Activated CD4-positive, alpha-beta T cell treated with anti-CD3 and anti-CD28 coated beads, Interleukin-2, amount 50 U/mL, for 48 hours (primary cell): ENCODE results near the gene USO1.
A peak's percentile ranks its signal among the peaks of the same experiment; 100 is the strongest.

Source experiments
- DNase-seq, 2 experiments: peaks; one replicate each; pipeline ENCODE4 v3.0.0-alpha.2; 2020

The USO1 gene

DNA sequence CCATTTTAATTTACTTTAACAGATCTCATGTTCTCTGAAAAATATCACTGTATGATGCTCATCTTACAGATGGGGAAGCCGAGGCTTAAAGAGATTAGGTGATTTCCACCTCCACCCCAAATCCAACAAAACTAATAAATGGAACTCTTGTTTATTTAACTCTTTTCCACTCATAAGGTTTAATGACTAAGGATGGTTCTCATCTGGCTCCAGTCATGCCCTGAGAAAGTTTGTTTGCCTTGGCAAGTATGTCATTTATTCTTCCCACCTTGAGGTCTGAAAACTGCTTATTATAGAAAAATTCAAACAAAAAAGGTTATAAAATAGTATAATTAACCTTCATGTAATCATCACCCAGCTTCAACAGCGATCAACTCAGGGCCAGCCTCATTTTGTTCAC, 121.6 kb downstream of the USO1 start:
- no peak for DNase-seq

GRCh38 chr4:75848171-75848760, 123.9 kb downstream of the USO1 start:
- DNase-seq: peak; percentile 4 to 22

- no peak for DNase-seq
These were observed 124.5 kb downstream of the USO1 start for GRCh38 chr4:75848891-75849290.

- no peak for DNase-seq
These were observed 125.1 kb downstream of the USO1 start for GRCh38 chr4:75849461-75849860.

DNA sequence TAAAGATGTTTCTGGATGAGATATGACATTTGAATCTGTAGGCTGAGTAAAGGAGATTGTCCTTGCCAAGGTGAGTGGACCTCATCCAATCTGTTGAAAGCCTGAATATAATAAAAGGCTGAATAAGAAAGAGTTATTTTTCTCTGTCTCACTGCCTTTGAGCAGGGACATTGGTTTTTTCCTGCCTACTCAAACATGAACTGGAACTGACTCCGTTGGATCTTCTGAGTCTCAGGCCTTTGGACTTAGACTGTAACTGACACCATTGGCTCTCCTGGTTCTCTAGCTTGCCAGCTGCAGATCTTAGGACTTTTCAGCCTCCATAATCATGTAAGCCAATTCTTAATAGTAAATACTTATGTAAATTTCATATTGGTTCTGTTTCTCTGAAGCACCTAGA, 134.3 kb downstream of the USO1 start:
- DNase-seq: no peak

DNA sequence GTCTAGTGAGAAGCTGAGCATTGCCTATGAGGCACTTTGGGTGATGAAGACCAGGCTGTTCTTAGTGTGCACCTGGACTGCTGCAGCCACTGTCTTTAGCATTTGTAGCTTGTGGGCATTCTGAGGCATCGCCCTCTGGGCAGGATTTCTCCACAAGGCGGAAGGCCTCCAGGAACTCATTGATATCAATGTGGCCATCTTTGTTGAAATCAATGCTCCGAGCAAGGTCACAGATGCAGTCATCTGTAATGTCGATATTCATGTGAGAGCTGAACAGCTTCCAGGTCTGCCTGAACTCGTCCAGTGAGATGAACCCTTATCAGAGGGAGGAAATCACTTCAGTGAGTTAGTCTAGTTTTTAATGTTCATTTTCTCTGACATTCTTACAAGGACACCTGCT, 136.2 kb downstream of the USO1 start:
- no peak for DNase-seq
